ENCODE results near the gene BTBD2.
A peak's percentile ranks its signal among the peaks of the same experiment; 100 is the strongest.

Gene BTBD2

DNA sequence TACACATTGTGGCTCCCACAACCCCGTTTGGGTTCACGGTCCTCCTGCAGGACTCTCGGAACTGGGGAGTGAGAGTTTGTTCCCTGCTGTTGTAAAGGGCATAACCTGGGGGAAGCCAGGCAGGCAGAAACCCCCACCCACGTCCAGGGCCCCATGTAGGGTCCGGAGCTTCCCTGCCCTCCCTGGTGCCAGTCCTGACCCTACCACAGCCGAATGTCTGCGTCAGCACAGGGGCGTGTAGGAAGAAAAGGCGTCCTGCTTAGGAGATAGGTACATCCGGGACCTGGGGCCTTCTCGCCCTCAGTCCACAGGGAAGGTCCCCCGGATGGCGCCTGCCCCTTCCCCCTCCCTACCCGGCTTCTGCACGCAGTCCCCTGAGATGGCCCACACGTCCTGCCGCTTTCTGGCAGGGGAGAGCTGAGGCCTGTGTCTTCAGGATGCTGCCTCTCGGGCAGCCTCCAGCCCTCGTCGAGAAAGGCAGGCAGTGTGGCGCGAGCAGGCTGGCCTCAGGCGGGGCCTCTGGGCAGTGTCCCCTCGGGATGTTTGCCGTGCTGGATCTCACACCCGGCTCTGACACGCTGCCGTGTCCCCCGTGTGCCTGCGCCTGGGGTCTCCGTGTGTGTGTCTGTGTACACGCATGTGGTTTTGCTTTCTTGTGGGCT lies 55.5 kb downstream of the BTBD2 start:
- DNase-seq (no peak), ATAC-seq (no peak)

DNA sequence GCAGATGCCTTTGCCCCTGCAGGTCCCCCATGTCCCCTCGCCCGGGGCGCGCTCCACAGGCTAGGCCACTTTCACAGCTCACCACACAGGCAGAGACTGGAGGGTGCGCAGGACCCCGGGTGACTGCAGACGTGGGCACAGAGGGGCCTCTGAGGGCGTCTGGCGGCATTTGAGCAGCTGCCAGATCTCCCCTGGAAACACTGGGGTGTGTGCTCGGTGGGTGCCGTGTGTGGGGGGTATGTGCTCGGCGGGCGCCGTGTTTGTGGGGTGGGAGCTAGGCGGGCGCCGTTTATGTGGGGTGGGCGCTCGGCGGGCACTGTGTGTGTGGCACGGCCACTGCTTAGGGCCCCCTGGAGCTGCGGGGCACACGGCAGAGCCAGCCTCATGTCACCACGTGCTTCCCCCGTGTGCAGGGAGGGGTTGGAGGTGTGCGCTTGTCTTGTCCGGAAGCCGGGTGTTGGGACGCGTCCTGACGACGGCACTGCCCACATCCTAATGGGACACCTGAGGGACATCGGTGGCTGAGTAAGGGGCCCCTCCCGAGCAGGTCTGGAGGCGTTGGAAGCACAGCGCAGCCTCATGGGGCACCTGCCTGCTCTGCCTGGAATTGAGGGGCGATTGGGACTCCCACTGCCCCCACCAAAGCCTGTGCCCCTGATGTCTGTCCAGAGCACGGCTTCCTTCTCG lies 57.8 kb downstream of the BTBD2 start:
- DNase-seq (no peak), ATAC-seq (no peak)

DNA sequence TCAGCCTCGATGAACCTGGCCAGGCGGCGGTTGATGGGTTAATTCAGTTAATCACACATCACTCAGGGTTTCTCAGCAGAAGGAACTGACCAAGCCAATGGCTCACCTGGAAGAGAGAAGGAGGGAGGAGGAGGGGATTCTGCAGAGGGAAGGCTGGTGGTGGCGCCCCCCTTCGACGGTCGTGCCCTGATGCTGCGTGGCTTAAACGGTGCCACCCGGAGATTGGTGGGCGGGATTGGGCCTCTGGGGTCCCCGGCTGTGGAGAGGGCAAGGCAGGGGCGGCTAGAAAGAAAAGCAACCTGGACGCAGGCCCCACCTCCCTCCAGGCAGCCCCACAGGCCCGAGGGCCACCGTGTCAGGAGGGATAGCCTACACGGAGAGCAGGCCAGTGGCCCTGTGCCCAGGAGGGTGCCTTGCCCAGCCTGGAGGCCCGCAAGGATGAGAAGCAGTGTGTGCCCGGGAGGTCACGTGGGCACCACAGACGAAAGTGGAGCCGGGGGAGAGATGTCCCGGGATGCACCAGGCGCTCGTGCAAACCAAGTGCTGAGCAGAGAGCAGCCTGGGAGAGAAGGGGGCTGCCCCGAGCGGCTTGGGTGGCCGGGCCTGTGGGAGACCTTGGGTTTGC lies 58.5 kb downstream of the BTBD2 start:
- DNase-seq (no peak), ATAC-seq (no peak)

DNA sequence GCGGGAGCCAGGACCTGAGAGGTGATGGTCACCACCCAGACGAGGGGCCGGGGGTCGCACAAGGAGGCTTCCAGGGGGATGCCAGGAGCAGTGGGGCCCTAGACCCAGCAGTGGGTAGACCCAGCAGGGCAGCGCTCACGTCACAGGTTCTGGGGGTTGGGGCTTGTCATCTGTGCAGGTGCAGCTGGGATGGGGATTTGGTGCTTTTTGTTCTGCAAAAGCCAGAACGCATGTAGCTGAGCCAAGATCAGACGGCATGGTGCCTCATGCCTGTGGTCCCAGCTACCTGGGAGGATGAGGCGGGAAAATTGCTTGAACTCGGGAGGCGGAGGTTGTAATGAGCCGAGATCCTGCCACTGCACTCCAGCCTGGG lies 59.4 kb downstream of the BTBD2 start:
- no peak for DNase-seq
- ATAC-seq: no peak

DNA sequence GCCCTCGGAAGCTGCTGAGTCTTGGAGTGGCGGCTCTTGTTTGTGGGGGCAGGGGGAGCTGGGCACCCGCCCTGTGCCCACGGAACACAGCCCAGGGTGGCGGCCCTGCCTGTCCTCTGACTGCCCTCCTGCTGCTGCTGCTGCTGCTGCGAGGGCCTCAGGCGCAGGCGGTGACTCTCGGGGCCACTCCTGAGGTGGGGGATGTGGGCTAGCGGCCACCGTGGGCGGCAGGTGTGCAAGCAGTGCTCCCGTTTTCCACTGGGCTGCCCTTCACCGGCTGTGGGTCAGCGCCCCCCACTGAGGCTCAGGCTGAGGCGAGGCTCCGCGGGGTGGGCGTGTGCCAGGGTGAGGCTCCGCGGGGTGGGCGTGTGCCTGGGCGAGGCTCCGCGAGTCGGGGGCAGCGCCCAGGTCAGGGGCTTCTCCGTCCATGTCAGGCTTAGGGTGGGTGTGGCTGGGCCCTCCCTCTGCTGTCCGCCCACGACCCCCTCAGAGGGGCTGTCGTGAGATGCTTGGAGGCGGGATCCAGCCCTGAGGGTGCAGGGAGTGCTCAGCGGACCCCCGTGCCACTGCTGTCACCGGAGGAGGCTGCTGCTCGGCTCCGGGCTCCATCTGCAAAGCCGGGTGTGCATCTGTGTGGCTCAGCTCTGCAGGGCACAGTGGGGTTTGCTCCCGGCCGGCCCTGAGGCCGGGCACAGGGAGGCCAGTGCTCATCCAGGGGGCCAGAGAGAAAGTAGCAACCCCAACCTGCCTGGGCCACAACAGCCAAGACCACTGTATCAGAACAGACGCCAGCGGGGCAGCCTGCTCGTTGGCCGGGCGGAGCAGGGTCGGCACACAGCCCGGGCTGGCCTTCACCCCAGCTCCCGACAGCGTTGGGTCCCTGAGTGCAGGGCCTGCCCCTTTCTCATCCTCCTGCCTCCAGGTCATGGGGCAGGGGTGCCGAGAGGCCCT lies 60.1 kb downstream of the BTBD2 start:
- ATAC-seq (no peak), DNase-seq (no peak)

DNA sequence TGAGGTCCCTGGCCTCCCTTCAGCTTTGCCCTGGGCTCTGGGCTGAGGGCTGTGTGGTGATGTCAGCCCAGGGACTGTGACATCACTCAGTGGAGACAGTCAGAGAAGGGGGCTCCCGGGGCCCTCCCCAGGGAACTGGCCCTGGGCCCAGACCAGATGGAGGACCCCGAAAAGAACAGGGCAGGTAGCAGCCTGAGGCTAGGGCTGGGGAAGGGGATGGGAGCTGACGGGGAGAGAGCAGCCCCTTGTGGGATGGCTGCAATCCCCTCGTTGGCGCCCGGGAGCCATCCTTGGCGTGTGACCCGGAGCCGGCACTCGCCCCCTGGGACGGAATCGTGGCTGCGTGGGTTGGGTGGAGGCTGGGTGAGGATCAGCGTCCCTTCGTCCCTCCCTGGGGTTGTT lies 61.0 kb downstream of the BTBD2 start:
- no peak for ATAC-seq
- DNase-seq: no peak

DNA sequence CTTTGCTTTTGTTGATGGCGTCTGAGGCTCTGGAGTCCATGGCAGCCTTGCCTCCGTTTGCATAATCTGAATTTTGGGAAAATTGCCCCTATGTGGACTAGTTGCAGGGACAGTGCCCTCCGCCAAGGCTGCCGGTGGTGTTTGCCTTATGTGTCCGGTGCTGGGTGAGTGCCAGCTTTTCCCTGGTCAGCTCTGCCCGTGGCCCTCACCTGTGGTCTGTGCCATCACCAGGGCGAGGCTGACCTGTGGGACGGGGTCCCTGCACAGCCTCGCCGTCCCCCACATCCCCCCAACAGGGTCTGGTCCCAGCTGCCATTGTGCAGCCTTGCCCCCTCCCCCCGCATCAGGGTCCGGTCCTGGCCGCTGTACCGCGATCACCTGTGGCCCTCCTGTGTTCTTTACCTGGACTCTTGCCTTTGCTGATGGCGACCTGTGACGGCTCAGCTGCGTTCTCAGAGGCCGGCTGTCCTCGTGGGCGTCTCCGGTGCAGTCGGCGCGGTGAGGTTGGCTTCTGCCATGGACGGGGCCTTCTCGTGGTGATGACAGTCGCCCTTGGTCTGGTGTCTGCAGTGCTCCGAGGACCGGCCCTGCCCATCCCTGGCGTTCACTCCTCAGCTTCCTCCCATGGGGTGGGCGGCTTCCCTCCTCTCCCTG lies 61.9 kb downstream of the BTBD2 start:
- no peak for ATAC-seq
- DNase-seq: no peak

DNA sequence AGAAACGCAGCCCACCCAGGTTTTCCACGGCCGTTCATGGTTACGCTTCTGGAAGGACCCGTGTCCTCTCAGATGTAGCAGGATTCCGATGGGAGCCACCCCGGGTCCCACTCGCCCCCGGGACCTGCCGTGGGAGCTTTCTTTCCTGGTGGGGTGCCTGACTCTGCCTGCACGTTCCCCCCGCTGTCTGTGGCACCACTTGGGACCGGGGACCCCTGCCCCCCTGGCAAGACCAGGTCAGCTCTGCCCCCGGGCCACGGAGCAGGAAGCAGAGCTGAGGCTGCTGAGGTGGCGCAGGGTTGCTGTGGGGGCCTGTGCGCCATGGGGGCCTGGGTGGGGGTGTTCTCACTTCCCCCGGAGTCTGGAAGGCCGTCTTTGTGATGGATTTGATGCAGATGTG lies 62.5 kb downstream of the BTBD2 start:
- DNase-seq (no peak), ATAC-seq (no peak)

DNA sequence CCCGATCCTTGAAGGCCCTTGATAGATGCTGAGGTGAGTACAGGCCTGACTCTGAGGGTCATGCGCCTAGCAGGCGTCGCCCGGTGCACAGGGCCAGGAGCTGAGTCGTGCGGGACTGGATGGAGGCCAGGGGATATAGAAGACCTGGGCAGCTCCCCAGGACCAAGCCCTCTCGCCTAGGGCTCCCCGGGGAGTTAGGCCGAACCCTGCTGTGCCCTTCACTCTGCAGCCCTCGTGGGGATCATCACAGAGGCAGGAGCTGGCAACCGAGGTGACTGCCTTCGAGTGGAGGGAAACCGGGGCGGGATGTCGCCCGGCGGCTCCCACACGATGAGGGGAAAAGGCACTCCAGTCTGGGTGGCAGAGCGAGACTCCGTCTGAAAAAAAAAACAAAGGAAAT lies 62.9 kb downstream of the BTBD2 start:
- DNase-seq (no peak), ATAC-seq (no peak)

DNA sequence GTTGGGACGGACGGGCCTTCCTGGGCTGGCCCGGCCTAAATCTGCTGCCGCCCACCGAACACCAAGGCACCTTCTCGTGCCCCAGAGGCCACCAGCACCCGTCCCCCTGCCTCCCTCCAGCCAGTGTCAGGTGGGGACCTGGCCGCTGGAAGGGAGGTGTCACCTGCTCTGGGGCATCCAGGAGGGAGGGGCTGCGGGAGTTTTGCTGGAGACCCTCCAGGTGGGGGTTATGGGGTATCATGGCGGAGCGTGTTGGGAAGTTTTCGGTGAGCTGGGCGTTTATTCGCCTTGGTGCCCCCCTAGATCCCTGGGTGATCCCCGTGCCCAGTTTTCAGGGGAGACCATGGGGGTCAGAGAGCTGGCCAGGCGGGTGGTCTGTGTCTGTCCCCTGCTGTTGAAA lies 64.9 kb downstream of the BTBD2 start:
- DNase-seq (no peak), ATAC-seq (no peak)

DNA sequence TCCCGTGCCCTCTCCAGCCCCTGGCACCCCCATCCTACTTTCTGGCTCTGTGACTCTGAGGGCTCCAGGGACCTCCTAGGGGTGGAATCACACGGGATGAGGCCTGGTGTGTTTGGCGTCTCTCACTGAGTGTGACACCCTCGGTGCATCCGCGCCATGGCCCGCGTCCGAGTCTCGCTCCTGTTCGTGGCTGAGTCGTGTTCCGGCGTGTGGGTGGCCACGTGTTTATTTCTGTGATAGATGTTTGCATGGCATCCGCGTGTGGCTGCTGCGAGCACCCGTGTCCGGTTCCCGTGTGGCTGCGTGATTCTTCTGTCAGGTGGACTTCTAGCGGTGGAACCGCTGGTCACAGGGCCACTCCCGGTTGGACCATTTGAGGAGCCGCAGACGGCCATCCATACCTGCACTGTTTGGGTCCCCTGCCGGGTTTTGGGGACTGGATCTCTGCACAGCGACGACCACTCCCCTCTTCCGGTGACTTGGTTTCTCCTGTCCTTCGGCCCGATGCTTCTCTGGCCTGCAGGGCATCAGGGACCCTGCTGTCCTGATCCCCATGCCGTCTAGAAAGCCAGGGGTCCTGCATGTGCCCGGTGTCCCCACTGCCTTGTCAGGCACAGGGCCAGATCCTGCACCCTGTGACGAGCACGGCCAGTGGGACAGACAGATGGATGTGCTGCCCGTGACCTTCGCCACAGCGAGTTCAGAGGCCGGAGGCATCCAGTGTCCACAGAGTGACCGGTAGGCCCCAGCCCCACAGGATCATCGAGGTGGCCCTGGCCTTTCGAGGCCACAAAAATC lies 66.0 kb downstream of the BTBD2 start:
- ATAC-seq: no peak
- DNase-seq: no peak

DNA sequence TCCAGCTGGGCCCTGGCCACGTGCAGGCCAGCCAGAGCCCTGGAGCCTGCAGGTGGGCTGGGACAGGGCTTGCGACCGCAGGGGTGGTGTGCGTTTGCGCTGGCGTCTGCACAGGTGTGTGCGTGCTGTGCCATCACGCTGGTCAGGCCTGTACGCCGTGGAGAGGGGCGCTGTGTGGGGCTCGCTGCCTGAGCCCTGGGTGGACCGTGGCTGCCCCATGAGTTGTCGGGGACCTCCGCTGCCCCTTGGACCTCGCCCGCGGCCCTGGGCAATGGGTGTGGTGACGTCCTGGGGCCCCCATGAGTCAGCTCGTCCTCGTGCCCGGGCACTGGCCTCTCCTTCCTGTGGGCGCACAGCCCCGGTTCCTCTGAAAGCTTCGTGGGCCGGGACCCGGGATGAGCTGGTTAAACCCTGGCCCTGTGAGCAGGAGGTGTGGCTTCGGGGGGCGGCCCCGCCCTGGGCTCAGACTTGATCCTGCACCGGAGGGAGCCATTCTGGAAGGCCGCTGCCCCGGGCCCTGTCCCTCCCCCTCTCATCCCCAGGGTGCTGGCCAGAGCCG lies 67.8 kb downstream of the BTBD2 start:
- ATAC-seq (no peak), DNase-seq (no peak)

DNA sequence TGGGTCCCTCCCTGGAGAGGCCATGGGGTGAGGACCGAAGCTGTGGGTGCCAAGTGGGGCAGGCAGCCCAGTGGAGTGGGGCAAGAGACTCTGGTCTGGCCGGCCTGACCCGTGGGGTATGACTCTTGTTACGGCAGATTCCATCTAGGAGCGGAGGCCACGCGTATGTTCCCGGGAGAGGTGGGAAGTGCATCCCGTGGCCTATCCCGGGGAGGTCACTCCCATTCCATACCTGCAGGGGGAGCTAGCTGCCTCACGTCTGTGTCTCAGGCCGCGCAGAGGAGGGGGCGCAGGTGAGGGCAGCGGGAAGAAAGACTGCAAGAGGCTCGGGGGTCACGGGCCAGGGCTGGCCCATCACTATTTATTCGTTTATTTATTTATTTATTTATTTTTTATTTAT lies 69.6 kb downstream of the BTBD2 start:
- DNase-seq: peak; percentile 44

DNA sequence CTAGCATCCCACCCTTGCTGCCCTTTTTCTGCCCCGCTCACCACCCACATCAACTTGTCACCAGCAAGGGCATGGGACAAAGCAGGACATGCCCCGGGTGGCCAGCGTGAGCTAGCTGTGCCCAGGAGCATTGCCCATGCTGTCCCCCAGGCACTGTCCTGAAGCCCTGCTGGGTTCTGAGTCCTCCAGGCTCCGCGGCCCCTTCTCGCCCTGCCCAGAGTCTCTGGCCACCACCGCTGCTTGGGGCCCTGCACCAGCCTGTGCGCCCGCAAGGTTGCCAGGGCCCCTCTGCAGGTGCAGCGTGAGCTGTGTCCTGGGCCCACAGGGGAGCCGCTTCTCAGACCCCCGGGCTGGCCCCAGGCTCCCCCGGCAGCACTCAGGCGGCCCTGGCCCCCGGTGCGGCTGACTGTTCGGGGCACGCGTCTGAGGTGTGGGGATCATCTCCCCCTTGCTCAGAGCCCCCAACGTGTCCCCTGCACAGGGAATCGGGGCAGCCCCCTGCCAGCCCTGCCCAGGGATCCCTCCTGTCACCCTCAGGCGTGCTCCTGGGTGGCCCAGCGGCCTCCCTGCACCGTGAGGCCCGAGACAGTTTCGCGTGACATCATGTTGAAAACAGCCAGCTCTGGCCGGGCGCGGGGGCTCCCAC lies 70.5 kb downstream of the BTBD2 start:
- DNase-seq (no peak), ATAC-seq (no peak)

More for the DNA sequence above, 69.6 kb downstream of the BTBD2 start:
- no peak for ATAC-seq

DNA sequence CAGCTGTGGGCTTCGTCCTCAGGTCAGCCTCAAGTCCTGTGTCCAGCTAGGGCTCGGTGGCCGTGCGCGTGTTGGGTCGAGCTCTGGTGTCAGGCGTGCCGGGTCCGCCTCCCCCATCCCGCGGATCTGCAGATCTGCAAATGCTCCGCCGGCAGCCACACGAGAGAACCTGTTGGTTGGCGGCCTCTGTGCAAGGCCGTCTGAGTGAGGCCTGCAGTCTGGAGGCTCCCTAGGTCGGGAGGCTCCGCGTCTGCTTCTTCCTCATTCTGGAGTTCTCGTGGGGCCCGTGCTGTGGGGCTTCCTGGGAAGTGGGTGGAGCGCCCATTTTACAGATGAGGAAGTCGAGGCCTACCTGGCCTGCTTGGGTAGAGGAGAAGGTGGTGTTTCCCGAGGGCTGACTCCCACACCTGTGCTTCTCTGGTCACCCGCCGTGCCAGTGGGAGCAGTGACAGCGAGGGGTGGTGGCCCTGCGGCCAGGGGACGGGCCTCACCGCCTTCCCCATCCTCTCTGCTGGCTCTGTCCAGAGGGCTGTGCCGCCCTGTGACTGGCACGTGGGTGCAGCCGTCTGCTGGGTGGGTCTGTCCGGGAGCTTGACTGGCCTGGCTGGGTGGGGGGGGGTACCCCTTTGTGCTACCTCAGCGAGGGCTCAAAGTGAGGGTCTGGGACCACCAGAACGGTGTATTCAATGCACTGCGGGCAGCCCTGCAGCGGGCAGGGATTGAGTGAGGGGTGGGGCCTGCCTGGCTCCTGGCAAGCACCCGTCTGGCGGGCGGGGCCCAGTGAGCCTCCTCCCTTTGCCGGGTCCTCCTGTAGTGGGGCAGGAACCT lies 71.2 kb downstream of the BTBD2 start:
- ATAC-seq: no peak

DNA sequence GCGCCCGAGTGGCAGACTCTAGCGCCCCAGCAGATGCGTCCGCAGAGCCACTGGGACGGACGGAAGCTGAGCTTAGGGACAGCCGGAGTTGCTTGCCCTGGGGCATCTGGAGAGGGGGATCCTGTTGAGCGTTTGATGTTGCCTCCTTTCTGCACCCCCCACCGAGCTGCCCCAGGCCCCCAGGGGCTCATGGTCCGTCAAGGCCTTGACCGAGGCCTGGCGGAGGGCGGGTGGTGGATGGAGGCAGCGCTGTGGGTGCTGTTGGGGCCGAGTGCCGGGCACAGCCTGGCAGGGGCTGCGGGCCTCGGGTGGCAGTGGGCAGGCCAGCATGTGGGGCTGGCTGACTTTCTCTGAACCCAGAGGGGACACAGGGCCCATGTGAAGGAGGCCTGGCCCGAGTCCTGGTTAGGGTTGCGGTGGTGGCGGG lies 71.8 kb downstream of the BTBD2 start:
- ATAC-seq: no peak
- no peak for DNase-seq

More for the DNA sequence above, 71.2 kb downstream of the BTBD2 start:
- no peak for DNase-seq

DNA sequence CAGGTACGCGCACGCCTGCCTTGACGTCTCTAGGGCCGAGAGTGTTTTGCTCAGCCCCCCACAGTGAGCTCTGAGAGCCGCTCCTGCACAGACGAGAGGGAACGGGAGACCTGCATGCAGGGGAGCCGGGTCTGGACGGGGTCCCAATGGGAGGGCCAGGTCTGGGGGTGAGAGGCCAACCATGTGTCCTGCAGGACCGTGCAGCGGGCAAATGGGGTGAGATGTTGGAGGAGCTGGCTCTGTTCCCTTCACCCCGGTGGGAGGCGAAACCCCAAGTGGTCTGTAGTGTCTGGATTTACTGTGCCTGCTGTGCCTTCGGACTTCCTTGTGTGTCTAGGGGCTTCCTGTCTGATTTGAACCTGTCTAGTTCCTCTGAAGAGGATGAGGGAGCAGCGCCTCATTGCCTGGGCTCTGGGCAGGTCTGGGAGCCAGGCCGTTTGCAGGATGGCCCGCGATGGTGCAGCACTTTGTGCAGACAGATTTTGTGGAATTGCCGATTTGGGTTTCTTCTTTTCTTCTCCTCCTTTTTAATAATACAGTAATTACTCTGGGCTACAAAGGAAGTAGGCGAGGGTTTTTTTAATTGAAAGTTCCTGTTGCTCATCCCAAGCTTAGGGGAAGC lies 72.5 kb downstream of the BTBD2 start:
- ATAC-seq (no peak), DNase-seq (no peak)

DNA sequence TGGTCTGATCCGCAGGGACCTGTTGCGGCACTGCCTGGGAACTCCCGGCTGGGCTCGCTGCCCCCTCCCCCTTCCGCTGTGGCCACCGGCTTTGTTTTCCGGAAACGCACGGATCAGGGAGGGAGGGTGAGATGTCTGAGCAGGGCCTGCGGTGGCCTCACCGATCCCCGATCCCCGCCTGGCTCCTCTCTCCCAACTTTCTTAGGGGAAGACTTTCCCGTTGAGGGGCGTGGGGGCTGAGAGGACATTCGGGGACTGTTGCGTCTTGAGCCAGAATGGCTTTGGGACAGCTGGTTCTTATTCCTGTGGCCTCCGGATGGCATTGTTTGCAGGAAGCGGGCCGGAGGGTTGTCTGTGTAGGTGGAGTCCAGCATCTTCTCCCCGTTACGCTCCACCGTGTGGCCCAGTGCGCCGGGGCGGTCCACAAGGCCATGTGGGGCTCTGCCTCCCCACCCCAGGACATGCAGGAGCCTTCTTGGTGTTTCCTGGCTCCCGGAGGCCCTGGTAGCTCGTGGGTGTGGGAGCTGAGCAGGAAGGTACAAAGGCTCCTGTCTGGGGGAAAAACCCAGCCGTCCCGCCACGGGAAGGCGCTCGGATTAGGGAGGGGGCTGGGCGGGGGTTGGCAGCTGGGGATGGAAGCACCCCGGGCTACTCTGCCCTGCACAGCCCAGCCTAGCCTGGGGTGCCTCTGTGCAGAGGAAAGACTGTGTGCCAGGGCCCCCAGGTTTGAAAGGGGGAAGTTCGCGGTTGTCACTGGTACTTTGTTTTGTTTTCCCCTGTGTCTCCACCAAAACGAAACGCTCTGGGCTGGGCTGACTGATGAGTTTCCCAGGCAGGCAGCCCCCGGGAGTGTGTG lies 73.2 kb downstream of the BTBD2 start:
- ATAC-seq (peak; percentile 49), DNase-seq (peak; percentile 81)
